Measurements from ENCODE around the gene CCDC66.

CCDC66 gene

GRCh38 chr3:56622381-56622780 lies 65.4 kb downstream of the CCDC66 start:
- DNase-seq, result no peak

GRCh38 chr3:56624725-56625124 lies 67.8 kb downstream of the CCDC66 start:
- no peak for DNase-seq

GRCh38 chr3:56629047-56629446 lies 72.1 kb downstream of the CCDC66 start:
- no peak for DNase-seq

- DNase-seq, result no peak
Observed at GRCh38 chr3:56629451-56629850, 72.5 kb downstream of the CCDC66 start.

DNA sequence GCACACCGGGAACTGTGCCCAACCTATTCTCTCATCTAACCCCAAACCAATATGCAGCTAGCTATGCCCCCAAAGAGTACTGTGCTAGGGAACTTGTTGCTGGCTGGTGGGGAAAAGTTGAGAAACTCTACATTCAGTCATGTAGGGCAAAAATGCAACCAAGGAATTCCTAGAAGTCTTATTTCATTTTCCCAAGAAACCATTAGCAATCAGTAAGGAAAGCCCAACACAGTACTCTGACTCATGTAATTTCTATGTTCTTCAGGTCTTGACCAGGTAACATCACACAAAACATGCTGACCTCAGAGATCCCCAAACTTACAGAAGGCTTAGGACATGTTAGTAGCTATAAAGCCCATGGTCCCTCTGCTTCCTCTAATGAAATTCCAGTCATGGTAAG lies 74.0 kb downstream of the CCDC66 start:
- no peak for DNase-seq

DNA sequence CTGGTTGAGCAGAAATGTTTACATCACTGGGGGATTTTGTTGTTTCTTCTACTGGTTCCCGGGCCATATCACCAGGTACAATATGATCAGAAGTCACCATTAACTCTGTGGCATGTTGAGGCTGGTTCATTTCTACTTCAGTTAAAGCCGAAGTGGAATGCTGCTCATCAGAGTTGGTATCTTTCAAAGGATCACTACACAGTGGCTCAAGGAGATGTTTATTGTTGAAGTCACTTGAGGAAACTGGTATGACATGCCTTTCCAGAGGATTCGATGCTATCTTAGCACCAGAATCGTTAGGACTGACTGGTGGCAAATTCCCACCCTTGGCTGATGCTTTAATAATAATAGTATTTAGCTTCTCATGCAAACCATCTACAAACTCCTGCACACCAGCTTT lies 76.2 kb downstream of the CCDC66 start:
- DNase-seq, result no peak

- DNase-seq, result no peak
Observed at GRCh38 chr3:56633602-56634535, 76.9 kb downstream of the CCDC66 start.

- DNase-seq, result no peak
Observed at GRCh38 chr3:56645407-56645806, 88.4 kb downstream of the CCDC66 start.

- DNase-seq, result no peak
Observed at GRCh38 chr3:56654460-56654859, 97.5 kb downstream of the CCDC66 start.

DNA sequence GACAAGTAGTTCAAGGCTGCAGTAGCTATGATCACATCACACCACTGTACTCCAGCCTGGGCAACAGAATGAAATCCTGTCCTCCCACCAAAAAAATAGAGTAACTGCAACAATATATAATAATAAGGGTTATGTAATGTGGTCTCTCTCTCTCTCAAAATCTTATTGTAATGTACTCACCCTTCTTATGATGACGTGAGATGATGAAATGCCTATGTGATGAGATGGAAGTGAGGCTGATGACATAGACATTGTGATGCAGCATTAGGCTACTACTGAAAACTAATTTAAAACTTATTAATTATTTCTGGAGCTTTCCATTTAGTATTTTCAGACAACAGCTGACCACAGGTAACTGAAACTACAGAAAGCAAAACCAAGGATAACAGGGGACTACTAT lies 98.7 kb downstream of the CCDC66 start:
- no peak for DNase-seq

DNA sequence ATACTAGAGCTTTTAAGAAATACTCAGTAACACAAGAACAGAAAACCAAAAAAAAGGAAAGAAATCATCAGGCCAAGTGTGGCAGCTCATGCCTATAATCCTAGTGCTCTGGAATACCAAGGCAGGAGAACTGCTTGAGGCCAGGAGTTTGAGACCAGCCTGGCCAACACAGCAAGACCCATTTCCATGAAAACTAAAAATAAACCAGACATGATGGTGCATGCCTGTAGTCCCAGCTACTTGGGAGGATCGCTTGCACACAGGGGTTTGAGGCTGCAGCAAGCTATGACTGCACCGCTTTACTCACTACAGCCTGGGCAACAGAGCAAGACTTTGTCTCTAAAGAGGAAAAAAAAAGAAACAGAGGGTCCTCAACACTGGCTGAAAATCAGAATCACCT lies 107.8 kb downstream of the CCDC66 start:
- no peak for DNase-seq

- no peak for DNase-seq
Observed at GRCh38 chr3:56667973-56668579, 111.1 kb downstream of the CCDC66 start.
